B cell (primary cell): ENCODE results near the gene CORO1A. TPM values are rescaled to one million over a fixed set of nuclear protein-coding genes. Genes with fewer than 3 reads are reported as not detected.

Experiments used
- ATAC-seq: fragments of 200-7000 bp; cut with Tn5 transposase; one replicate; pipeline ENCODE4 v1.10.0; 2021; ENCODE audit warnings: low read depth, mild to moderate bottlenecking, moderate number of reproducible peaks, moderate library complexity
- CTCF ChIA-PET: fragments of 350-600 bp; sonication (Branson Sonifier 250); formaldehyde crosslinking; loops from one replicate; lab custom pipeline; 2021; ENCODE audit warnings: antibody characterized with exemption, inconsistent platforms; lab: Charles Lee
- POLR2A ChIA-PET: fragments of 350-600 bp; sonication (Branson Sonifier 250); formaldehyde crosslinking; loops from one replicate; lab custom pipeline; 2021; ENCODE audit warnings: antibody characterized with exemption; lab: Charles Lee
- DNase-seq: peaks from one replicate; pipeline ENCODE4 v3.0.0; 2013
- H2AFZ ChIP-seq: 2 replicates; pipeline ENCODE4 v1.6.1; 2012; ENCODE audit warnings: mild to moderate bottlenecking, low read depth, low read length; ENCODE audit not compliant: insufficient read depth, poor library complexity, severe bottlenecking
- H3K27ac ChIP-seq, 2 donors: 1 replicate in 1 of 2; 2 replicates in 1 of 2; pipeline ENCODE4 v1.5.1; 2012 to 2013; ENCODE audit warnings: low read length in 2 of 2, mild to moderate bottlenecking in 2 of 2, moderate library complexity in 1 of 2
- H3K27me3 ChIP-seq, 4 experiments: fragments of 200-600 bp in 1 of 4; sonication (generic) in 1 of 4; replicated peaks in 1 of 4; 1 replicate in 2 of 4; 2 replicates in 2 of 4; pipeline versions ENCODE4 v1.6.1 to v1.7.0; 2013 to 2016; ENCODE audit warnings: low read length in 3 of 4, mild to moderate bottlenecking in 2 of 4, mixed read lengths in 1 of 4, moderate library complexity in 1 of 4; ENCODE audit not compliant: insufficient read depth in 4 of 4, control insufficient read depth in 3 of 4; ENCODE audit errors: control extremely low read depth in 1 of 4
- H3K36me3 ChIP-seq, 2 experiments: replicated peaks in 1 of 2; 1 replicate in 1 of 2; 2 replicates in 1 of 2; pipeline versions ENCODE4 v1.6.1 to v1.7.1; 2013; ENCODE audit warnings: low read length in 1 of 2; ENCODE audit not compliant: insufficient read depth in 2 of 2, control insufficient read depth in 1 of 2; ENCODE audit errors: control extremely low read depth in 1 of 2, extremely low read depth in 1 of 2
- H3K4me1 ChIP-seq, 2 donors: fragments of 200-600 bp in 1 of 2; sonication (generic) in 1 of 2; 1 replicate in 1 of 2; 2 replicates in 1 of 2; pipeline versions ENCODE4 v1.5.1 to v1.6.1; 2013 to 2017; ENCODE audit warnings: low read length in 2 of 2; ENCODE audit not compliant: control insufficient read depth in 2 of 2, insufficient read depth in 2 of 2
- H3K4me2 ChIP-seq: replicated peaks from 2 replicates; pipeline ENCODE3; 2012; ENCODE audit warnings: mild to moderate bottlenecking, low read depth, low read length; ENCODE audit not compliant: poor library complexity, severe bottlenecking
- H3K4me3 ChIP-seq, 5 experiments: fragments of 200-600 bp in 1 of 5; sonication (generic) in 1 of 5; 1 replicate in 3 of 5; 2 replicates in 2 of 5; pipeline versions ENCODE4 v1.5.1 to v1.7.0; 2011 to 2016; ENCODE audit warnings: low read length in 4 of 5, mild to moderate bottlenecking in 4 of 5, low read depth in 2 of 5, control low read depth in 1 of 5, moderate library complexity in 1 of 5; ENCODE audit not compliant: insufficient read depth in 1 of 5; ENCODE audit errors: control extremely low read depth in 1 of 5, extremely low read depth in 1 of 5
- H3K79me2 ChIP-seq: fragments of 200-600 bp; sonication (generic); one replicate; pipeline ENCODE4 v1.6.0; 2016; ENCODE audit warnings: low read length; ENCODE audit not compliant: control insufficient read depth, insufficient read depth
- H3K9ac ChIP-seq: fragments of 200-600 bp; sonication (generic); 2 replicates; pipeline ENCODE4 v1.6.1; 2017; ENCODE audit warnings: mild to moderate bottlenecking, low read length, moderate library complexity
- H3K9me3 ChIP-seq, 3 donors: one replicate each; pipeline versions ENCODE4 v1.6.1 to v1.7.1; 2013; ENCODE audit warnings: low read length in 2 of 3; ENCODE audit not compliant: control insufficient read depth in 2 of 3, insufficient read depth in 1 of 3; ENCODE audit errors: control extremely low read depth in 1 of 3
- H4K20me1 ChIP-seq: 2 replicates; pipeline ENCODE4 v1.6.0; 2012; ENCODE audit warnings: mild to moderate bottlenecking, low read length; ENCODE audit not compliant: insufficient read depth, control insufficient read depth, poor library complexity, severe bottlenecking
- H3K27ac Mint-ChIP-seq: one replicate; pipeline ENCODE4 v1.8.0; 2021; ENCODE audit warnings: mixed read lengths
- H3K27me3 Mint-ChIP-seq: one replicate; pipeline ENCODE4 v1.8.0; 2021; ENCODE audit warnings: mixed read lengths
- H3K4me1 Mint-ChIP-seq: one replicate; pipeline ENCODE4 v1.8.0; 2021; ENCODE audit warnings: mixed read lengths
- H3K4me3 Mint-ChIP-seq: one replicate; pipeline ENCODE4 v1.8.0; 2021; ENCODE audit warnings: mixed read lengths
- H3K9me3 Mint-ChIP-seq: one replicate; pipeline ENCODE4 v1.8.0; 2022; ENCODE audit warnings: mixed read lengths; ENCODE audit not compliant: insufficient read depth
- EZH2 ChIP-seq: IDR thresholded peaks from 2 replicates; pipeline ENCODE4 v1.6.1; 2012; ENCODE audit warnings: borderline replicate concordance, low read depth, mild to moderate bottlenecking, moderate library complexity, low read length; ENCODE audit not compliant: insufficient read depth, poor library complexity, severe bottlenecking
- WGBS: methylation state at CpG from one replicate; pipeline ENCODE4 v1.1.5; 2013; ENCODE audit warnings: missing lambda C conversion rate; ENCODE audit not compliant: insufficient coverage; 5-methylcytosine and 5-hydroxymethylcytosine counted together
- intact Hi-C: fragments of 100-400 bp; cut with micrococcal nuclease; formaldehyde crosslinking; loops from one replicate; pipeline ENCODE4 v1.10.0; 2022
- polyA plus RNA-seq: library from polyadenylated mRNA; depleted of rRNA; stranded (reverse); fragments of >200 nt; gene quantifications from 2 replicates; pipeline ENCODE4 v1.2.3, GENCODE V29; 2012
- total RNA-seq, 2 donors: library from RNA; stranded (reverse); fragments of 120-200 nt in 1 of 2; gene quantifications; 1 replicate in 1 of 2; 2 replicates in 1 of 2; pipeline versions ENCODE4 v1.2.3 to v1.2.4, GENCODE V29; 2013 to 2022
- TF ChIP-seq, protein P1 (sequence below): fragments of 200-600 bp; IDR thresholded peaks from one replicate; pipeline ENCODE4 v1.8.0; 2022; ENCODE audit warnings: antibody characterized with exemption, mild to moderate bottlenecking

CORO1A gene
- total and polyA plus RNA-seq, 2 donors (not counting 1 experiment from before 2014, with no cell fraction given) = 653 to 1,555 TPM

DNA sequence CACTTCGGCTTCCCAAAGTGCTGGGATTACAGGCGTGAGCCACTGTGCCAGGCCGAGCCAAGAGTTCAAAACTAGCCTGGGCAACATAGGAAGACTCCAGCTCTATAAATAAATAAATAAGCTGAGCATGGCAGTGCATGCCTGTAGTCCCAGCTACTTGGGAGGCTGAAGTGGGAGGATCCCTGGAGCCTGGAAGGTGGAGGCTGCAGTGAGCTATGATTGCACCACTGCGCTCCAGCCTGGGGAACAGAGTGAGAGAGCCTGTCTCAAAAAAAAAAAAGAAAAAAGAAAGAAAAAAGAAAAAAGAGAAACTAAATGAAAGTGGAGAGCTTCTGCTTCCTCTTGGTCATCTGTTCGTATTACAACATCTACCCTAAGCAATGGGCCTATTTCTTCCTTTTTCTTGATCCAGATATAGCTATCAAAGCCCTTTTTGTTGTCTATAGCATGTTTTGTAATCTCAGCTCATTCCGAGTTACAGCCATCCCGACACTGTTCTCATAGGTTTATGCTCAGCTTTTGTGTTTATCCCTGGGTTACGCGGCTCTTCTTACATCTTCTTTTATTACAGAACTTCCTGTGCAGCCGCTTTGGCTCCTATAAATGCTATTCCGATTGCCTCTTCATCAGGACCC, 46.3 kb upstream of the CORO1A start:
- Histone ChIP-seq H3K36me3 (no peaks in the 10 kb centered on the region), H3K79me2 (no peaks in the 10 kb centered on the region), H3K9me3 (no peaks in the 10 kb centered on the region), H3K4me2 (no peak overlapping the region), H3K4me1 (peaks cover 6 to 8% of the 10 kb centered on the region in 2 donors), H3K9ac (no peak overlapping the region), H3K4me3 (no peak overlapping the region), H4K20me1 (no peaks in the 10 kb centered on the region), H2AFZ (no peak overlapping the region), H3K27ac (no peak overlapping the region), H3K27me3 (no peaks in the 10 kb centered on the region)
- H3K27ac Mint-ChIP-seq = no peak overlapping the region
- peaks cover 6% of the 10 kb centered on the region for H3K4me1 Mint-ChIP-seq
- H3K9me3 Mint-ChIP-seq = no peaks in the 10 kb centered on the region
- H3K4me3 Mint-ChIP-seq = no peak overlapping the region
- CTCF ChIA-PET = no interaction called here
- 100% methylated on average over 2 of the region's 11 CpGs for WGBS
- ATAC-seq = no peak
- POLR2A ChIA-PET = interaction anchor here (0.6 kb wide), 1 partner anchor 1647 kb away, joined by 4 read pairs; no protein-coding TSS in a partner anchor
- TF ChIP-seq EZH2 = no peak
- TF ChIP-seq, protein P1, sequence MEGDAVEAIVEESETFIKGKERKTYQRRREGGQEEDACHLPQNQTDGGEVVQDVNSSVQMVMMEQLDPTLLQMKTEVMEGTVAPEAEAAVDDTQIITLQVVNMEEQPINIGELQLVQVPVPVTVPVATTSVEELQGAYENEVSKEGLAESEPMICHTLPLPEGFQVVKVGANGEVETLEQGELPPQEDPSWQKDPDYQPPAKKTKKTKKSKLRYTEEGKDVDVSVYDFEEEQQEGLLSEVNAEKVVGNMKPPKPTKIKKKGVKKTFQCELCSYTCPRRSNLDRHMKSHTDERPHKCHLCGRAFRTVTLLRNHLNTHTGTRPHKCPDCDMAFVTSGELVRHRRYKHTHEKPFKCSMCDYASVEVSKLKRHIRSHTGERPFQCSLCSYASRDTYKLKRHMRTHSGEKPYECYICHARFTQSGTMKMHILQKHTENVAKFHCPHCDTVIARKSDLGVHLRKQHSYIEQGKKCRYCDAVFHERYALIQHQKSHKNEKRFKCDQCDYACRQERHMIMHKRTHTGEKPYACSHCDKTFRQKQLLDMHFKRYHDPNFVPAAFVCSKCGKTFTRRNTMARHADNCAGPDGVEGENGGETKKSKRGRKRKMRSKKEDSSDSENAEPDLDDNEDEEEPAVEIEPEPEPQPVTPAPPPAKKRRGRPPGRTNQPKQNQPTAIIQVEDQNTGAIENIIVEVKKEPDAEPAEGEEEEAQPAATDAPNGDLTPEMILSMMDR = no peak
- intact Hi-C loops = no loop called here
- DNase-seq = no peak
- no peaks in the 10 kb centered on the region for H3K27me3 Mint-ChIP-seq

DNA sequence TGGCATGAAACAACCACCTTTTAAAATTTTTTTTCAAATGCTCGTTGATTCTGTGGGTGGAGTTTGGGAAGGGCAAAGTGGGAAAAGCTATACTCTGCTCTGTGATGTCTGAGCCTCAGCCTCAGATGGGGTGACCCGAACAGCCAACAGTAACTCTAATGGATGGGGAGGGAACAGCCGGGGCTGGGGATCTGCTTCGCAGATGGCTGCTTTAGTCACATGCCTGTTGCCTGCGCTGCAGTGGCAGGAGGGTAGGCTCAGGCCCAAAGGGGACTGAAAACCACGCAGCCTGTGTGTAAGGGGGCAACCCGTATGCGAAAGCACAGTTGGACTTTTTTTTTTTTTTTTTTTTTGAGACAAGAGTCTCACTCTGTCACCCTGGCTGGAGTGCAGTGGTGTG, 45.5 kb upstream of the CORO1A start:
- intact Hi-C loops = no loop called here
- ATAC-seq (no peak), DNase-seq (no peak)
- Mint-ChIP-seq H3K4me1 (peaks cover 6% of the 10 kb centered on the region), H3K27me3 (no peaks in the 10 kb centered on the region), H3K27ac (no peak overlapping the region), H3K4me3 (no peak overlapping the region), H3K9me3 (no peaks in the 10 kb centered on the region)
- no peaks in the 10 kb centered on the region for H3K27me3 ChIP-seq
- no peak overlapping the region for H3K27ac ChIP-seq
- H3K36me3 ChIP-seq = no peaks in the 10 kb centered on the region
- H3K79me2 ChIP-seq = no peaks in the 10 kb centered on the region
- H3K4me2 ChIP-seq = no peak overlapping the region
- no peak overlapping the region for H3K9ac ChIP-seq
- no peaks in the 10 kb centered on the region for H4K20me1 ChIP-seq
- TF ChIP-seq, protein P1 = no peak
- no peak for TF ChIP-seq EZH2
- 89% methylated on average over 5 of the region's 8 CpGs for WGBS
- CTCF ChIA-PET = no interaction called here
- H3K9me3 ChIP-seq = no peaks in the 10 kb centered on the region
- H2AFZ ChIP-seq = no peak overlapping the region
- peaks cover 6 to 8% of the 10 kb centered on the region in 2 donors for H3K4me1 ChIP-seq
- H3K4me3 ChIP-seq = no peak overlapping the region
- POLR2A ChIA-PET = interaction anchor here (0.6 kb wide), 1 partner anchor 14 kb away, joined by 6 read pairs; no protein-coding TSS in a partner anchor
